SU-DHL-6 (cell line): ENCODE results near the gene THUMPD2.

Experiments used
- H2AFZ ChIP-seq: fragments of 200-600 bp; sonication (generic); 2 replicates; pipeline ENCODE4 v1.6.1; 2014; ENCODE audit warnings: low read depth, mild to moderate bottlenecking, moderate library complexity, mixed read lengths, antibody characterized with exemption, low read length; ENCODE audit not compliant: severe bottlenecking
- H3F3A ChIP-seq: fragments of 200-600 bp; shearing (Covaris generic); 2 replicates; pipeline ENCODE4 v1.6.0; 2016; ENCODE audit warnings: antibody characterized with exemption, mild to moderate bottlenecking; ENCODE audit not compliant: insufficient read depth
- H3K27ac ChIP-seq: fragments of 200-600 bp; sonication (generic); 2 replicates; pipeline ENCODE4 v1.5.1; 2016; ENCODE audit warnings: low read depth, mild to moderate bottlenecking, low read length, moderate library complexity, mixed read lengths
- H3K27me3 ChIP-seq: fragments of 200-600 bp; sonication (generic), shearing (Covaris generic); 2 replicates; pipeline ENCODE4 v1.6.0; 2014; ENCODE audit warnings: mild to moderate bottlenecking, low read length
- H3K36me3 ChIP-seq: fragments of 200-600 bp; sonication (generic); 2 replicates; pipeline ENCODE4 v1.6.1; 2014; ENCODE audit warnings: mild to moderate bottlenecking, low read length, mixed read lengths
- H3K4me2 ChIP-seq: fragments of 300-600, 200-600 bp; shearing (Covaris generic), sonication (generic); 2 replicates; pipeline ENCODE4 v1.6.0; 2014; ENCODE audit warnings: low read length, low read depth, mild to moderate bottlenecking; ENCODE audit not compliant: poor library complexity, severe bottlenecking
- H3K4me3 ChIP-seq: fragments of 200-600 bp; sonication (generic); 2 replicates; pipeline ENCODE4 v1.5.1; 2014; ENCODE audit warnings: antibody characterized with exemption, low read length, mild to moderate bottlenecking, mixed read lengths; ENCODE audit not compliant: insufficient read depth, poor library complexity, severe bottlenecking
- H3K79me2 ChIP-seq: fragments of 200-600 bp; sonication (generic); 2 replicates; pipeline ENCODE4 v1.6.1; 2014; ENCODE audit warnings: mild to moderate bottlenecking, low read length, moderate library complexity; ENCODE audit not compliant: insufficient read depth
- H3K9ac ChIP-seq: fragments of 200-600 bp; sonication (generic); 2 replicates; pipeline ENCODE4 v1.7.0; 2014; ENCODE audit warnings: mild to moderate bottlenecking, low read length
- H3K9me2 ChIP-seq: fragments of 200-600 bp; sonication (generic); replicated peaks from 2 replicates; pipeline ENCODE4 v1.6.1; 2014; ENCODE audit warnings: low read length; ENCODE audit not compliant: insufficient read depth
- H3K9me3 ChIP-seq: fragments of 200-600 bp; sonication (generic); 2 replicates; pipeline ENCODE4 v1.6.1; 2014; ENCODE audit warnings: low read length, mixed read lengths; ENCODE audit not compliant: insufficient read depth
- H4K20me1 ChIP-seq: fragments of 200-600 bp; sonication (generic); 2 replicates; pipeline ENCODE4 v1.6.1; 2014; ENCODE audit warnings: low read depth, mild to moderate bottlenecking, antibody characterized with exemption, low read length, moderate library complexity, mixed read lengths
- CTCF ChIP-seq: fragments of 200-600 bp; sonication (generic); IDR thresholded peaks from one replicate; pipeline ENCODE4 v1.5.1; 2017; ENCODE audit warnings: antibody characterized with exemption, mild to moderate bottlenecking, low read length, moderate library complexity; ENCODE audit not compliant: insufficient read depth, poor library complexity, severe bottlenecking
- EZH2phosphoT487 ChIP-seq: fragments of 200-600 bp; sonication (generic), shearing (Covaris generic); conservative IDR thresholded peaks from 2 replicates; pipeline ENCODE4 v1.6.1; 2018; ENCODE audit warnings: mild to moderate bottlenecking, antibody characterized with exemption, low read length, moderate library complexity, mixed read lengths

The THUMPD2 gene

GRCh38 chr2:39715822-39716221, 63.2 kb downstream of the THUMPD2 start:
- Histone ChIP-seq H3K27ac (no peak overlapping the region), H3K79me2 (no peaks in the 10 kb centered on the region), H3K36me3 (no peaks in the 10 kb centered on the region), H3K9me3 (no peaks in the 10 kb centered on the region), H4K20me1 (no peaks in the 10 kb centered on the region), H3K9ac (no peak overlapping the region), H3K4me3 (no peak overlapping the region), H2AFZ (no peak overlapping the region), H3K27me3 (no peaks in the 10 kb centered on the region), H3K9me2 (no peaks in the 10 kb centered on the region), H3K4me2 (no peak overlapping the region), H3F3A (no peaks in the 10 kb centered on the region)
- no peak for TF ChIP-seq CTCF
- no peak for TF ChIP-seq EZH2phosphoT487

- Histone ChIP-seq H3K27ac (no peak overlapping the region), H3K9ac (no peak overlapping the region), H3K9me2 (no peaks in the 10 kb centered on the region), H3K27me3 (no peaks in the 10 kb centered on the region), H3K4me3 (no peak overlapping the region), H3K9me3 (no peaks in the 10 kb centered on the region), H3K79me2 (no peaks in the 10 kb centered on the region), H2AFZ (no peak overlapping the region), H3F3A (no peaks in the 10 kb centered on the region), H4K20me1 (no peaks in the 10 kb centered on the region), H3K4me2 (no peak overlapping the region), H3K36me3 (no peaks in the 10 kb centered on the region)
- TF ChIP-seq EZH2phosphoT487 (no peak), CTCF (no peak)
Measured at GRCh38 chr2:39715095-39715494, 64.0 kb downstream of the THUMPD2 start.

- no peaks in the 10 kb centered on the region for H4K20me1 ChIP-seq
- no peaks in the 10 kb centered on the region for H3F3A ChIP-seq
- H3K9me2 ChIP-seq, result no peaks in the 10 kb centered on the region
- TF ChIP-seq CTCF (no peak), EZH2phosphoT487 (no peak)
- H3K9ac ChIP-seq, result no peak overlapping the region
- H3K27me3 ChIP-seq, result no peaks in the 10 kb centered on the region
- H3K4me3 ChIP-seq, result no peak overlapping the region
- H2AFZ ChIP-seq, result no peak overlapping the region
- no peak overlapping the region for H3K4me2 ChIP-seq
- no peak overlapping the region for H3K27ac ChIP-seq
- no peaks in the 10 kb centered on the region for H3K36me3 ChIP-seq
- no peaks in the 10 kb centered on the region for H3K79me2 ChIP-seq
- H3K9me3 ChIP-seq, result no peaks in the 10 kb centered on the region
Measured at GRCh38 chr2:39712953-39713352, 66.1 kb downstream of the THUMPD2 start.

- Histone ChIP-seq H3K9me3 (no peaks in the 10 kb centered on the region), H3K27me3 (no peaks in the 10 kb centered on the region), H3F3A (no peaks in the 10 kb centered on the region), H3K4me2 (no peak overlapping the region), H3K36me3 (no peaks in the 10 kb centered on the region), H3K79me2 (no peaks in the 10 kb centered on the region), H3K4me3 (no peak overlapping the region), H3K9ac (no peak overlapping the region), H3K27ac (no peak overlapping the region), H2AFZ (no peak overlapping the region), H4K20me1 (no peaks in the 10 kb centered on the region), H3K9me2 (no peaks in the 10 kb centered on the region)
- TF ChIP-seq EZH2phosphoT487 (no peak), CTCF (no peak)
Measured at GRCh38 chr2:39710807-39711206, 68.3 kb downstream of the THUMPD2 start.
